ENCODE measurements around the gene FHDC1. TPM values are rescaled to one million over a fixed set of nuclear protein-coding genes. Genes with fewer than 3 reads are reported as not detected.

The FHDC1 gene
- total and polyA plus RNA-seq, 9 donors, result 0.30 to 4.0 (median 0.91) TPM

DNA sequence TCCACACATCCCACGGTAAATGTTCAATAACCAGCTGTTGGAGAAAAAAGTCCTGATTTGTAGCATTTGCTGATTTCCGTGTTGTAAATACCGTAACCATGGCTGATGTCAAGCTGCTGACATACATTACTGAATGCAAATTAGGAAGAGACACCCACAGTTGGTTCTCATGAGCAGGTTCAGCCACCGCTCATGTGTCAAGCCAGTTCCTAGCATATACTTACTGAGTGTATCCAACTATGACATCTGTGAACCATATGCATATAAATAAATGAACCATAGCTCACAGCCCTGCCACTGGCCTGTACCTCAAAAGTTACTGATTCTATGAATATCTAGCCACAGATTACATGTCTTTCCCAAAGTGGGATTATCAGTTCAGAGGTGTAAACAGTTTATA lies 29.5 kb downstream of the FHDC1 start:
- 91 to 98% (median 95%) methylated on average over 4 of the region's 4 CpGs for WGBS, 3 donors
- intact Hi-C loops (cut with DNase I), result no loop called here
- TF ChIP-seq POLR2A (IDR thresholded peaks at IDR 0.05), result no peak
- TF ChIP-seq, protein P1, sequence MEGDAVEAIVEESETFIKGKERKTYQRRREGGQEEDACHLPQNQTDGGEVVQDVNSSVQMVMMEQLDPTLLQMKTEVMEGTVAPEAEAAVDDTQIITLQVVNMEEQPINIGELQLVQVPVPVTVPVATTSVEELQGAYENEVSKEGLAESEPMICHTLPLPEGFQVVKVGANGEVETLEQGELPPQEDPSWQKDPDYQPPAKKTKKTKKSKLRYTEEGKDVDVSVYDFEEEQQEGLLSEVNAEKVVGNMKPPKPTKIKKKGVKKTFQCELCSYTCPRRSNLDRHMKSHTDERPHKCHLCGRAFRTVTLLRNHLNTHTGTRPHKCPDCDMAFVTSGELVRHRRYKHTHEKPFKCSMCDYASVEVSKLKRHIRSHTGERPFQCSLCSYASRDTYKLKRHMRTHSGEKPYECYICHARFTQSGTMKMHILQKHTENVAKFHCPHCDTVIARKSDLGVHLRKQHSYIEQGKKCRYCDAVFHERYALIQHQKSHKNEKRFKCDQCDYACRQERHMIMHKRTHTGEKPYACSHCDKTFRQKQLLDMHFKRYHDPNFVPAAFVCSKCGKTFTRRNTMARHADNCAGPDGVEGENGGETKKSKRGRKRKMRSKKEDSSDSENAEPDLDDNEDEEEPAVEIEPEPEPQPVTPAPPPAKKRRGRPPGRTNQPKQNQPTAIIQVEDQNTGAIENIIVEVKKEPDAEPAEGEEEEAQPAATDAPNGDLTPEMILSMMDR (IDR thresholded peaks at IDR 0.05), result no peak
- no peak for TF ChIP-seq EP300 (IDR thresholded peaks at IDR 0.05)
- Histone ChIP-seq H3K27ac (no peak overlapping the region), H3K36me3 (no peaks in the 10 kb centered on the region), H3K4me3 (no peak overlapping the region), H3K9me3 (no peaks in the 10 kb centered on the region), H3K27me3 (no peaks in the 10 kb centered on the region), H3K4me1 (ENCODE audit: insufficient read depth) (peaks cover 8% of the 10 kb centered on the region)
- no peak for DNase-seq

DNA sequence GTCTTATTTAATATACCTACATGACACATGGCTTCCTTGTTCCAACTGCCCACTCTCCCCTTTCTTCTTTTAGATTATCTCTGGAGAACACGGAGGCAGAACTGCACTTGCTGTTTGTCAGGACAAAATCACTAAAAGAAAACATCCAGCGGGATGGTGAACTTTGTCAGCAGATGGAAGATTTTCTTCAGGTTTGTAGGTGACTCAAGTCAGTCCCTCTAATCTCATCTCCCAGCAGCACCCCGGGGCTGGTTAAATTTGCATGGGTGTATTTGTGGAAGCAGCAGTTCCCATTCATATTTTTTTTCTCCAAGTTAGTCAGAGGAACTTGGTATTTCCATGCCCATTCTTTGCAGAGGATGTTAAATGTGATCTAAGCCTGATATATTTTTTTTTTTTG lies 31.8 kb downstream of the FHDC1 start:
- no peak overlapping the region for H3K27ac ChIP-seq
- WGBS, 3 donors, result 82 to 87% (median 83%) methylated on average over 3 of the region's 3 CpGs
- no peak overlapping the region for H3K4me3 ChIP-seq
- DNase-seq, result no peak
- intact Hi-C loops (cut with DNase I), result no loop called here
- H3K9me3 ChIP-seq, result no peaks in the 10 kb centered on the region
- H3K36me3 ChIP-seq, result no peaks in the 10 kb centered on the region
- no peaks in the 10 kb centered on the region for H3K27me3 ChIP-seq
- no peak for TF ChIP-seq POLR2A (IDR thresholded peaks at IDR 0.05)
- TF ChIP-seq EP300 (IDR thresholded peaks at IDR 0.05), result no peak
- TF ChIP-seq, protein P1 (IDR thresholded peaks at IDR 0.05), result no peak
- no peaks in the 10 kb centered on the region for H3K4me1 ChIP-seq (ENCODE audit: insufficient read depth)

GRCh38 chr4:152968806-152969394 lies 32.8 kb downstream of the FHDC1 start:
- no peaks in the 10 kb centered on the region for H3K9me3 ChIP-seq
- H3K4me3 ChIP-seq, result no peak overlapping the region
- WGBS, 3 donors, result 45 to 64% (median 51%) methylated on average over 9 of the region's 9 CpGs
- no peak for DNase-seq
- TF ChIP-seq, protein P1 (IDR thresholded peaks at IDR 0.05), result no peak
- TF ChIP-seq EP300 (IDR thresholded peaks at IDR 0.05) (no peak), POLR2A (IDR thresholded peaks at IDR 0.05) (no peak)
- intact Hi-C loops (cut with DNase I), result no loop called here
- no peaks in the 10 kb centered on the region for H3K27me3 ChIP-seq
- H3K4me1 ChIP-seq (ENCODE audit: insufficient read depth), result no peaks in the 10 kb centered on the region
- no peaks in the 10 kb centered on the region for H3K36me3 ChIP-seq
- H3K27ac ChIP-seq, result no peak overlapping the region

GRCh38 chr4:152970102-152970820 lies 34.1 kb downstream of the FHDC1 start:
- Histone ChIP-seq H3K9me3 (no peaks in the 10 kb centered on the region), H3K36me3 (no peaks in the 10 kb centered on the region), H3K4me1 (ENCODE audit: insufficient read depth) (no peaks in the 10 kb centered on the region), H3K27me3 (no peaks in the 10 kb centered on the region), H3K27ac (no peak overlapping the region), H3K4me3 (no peak overlapping the region)
- 82 to 90% (median 89%) methylated on average over 3 of the region's 3 CpGs for WGBS, 3 donors
- intact Hi-C loops (cut with DNase I), result no loop called here
- TF ChIP-seq, protein P1 (IDR thresholded peaks at IDR 0.05), result no peak
- TF ChIP-seq POLR2A (IDR thresholded peaks at IDR 0.05) (no peak), EP300 (IDR thresholded peaks at IDR 0.05) (no peak)
- no peak for DNase-seq
